CD14-positive monocyte (primary cell): ENCODE results near the gene DPP6. TPM values are rescaled to one million over a fixed set of nuclear protein-coding genes. Genes with fewer than 3 reads are reported as not detected.

Source experiments
- DNase-seq, 3 donors: peaks; one replicate each; pipeline ENCODE4 v3.0.0-alpha.2; 2011 to 2022
- H2AFZ ChIP-seq: 2 replicates; pipeline ENCODE4 v1.6.0; 2012; ENCODE audit warnings: mild to moderate bottlenecking, low read depth, low read length, inconsistent platforms; ENCODE audit not compliant: insufficient read depth, poor library complexity, severe bottlenecking
- H3K27ac ChIP-seq, 2 donors: 1 replicate in 1 of 2; 2 replicates in 1 of 2; pipeline ENCODE4 v1.5.1; 2012 to 2013; ENCODE audit warnings: low read length in 2 of 2, control low read depth in 1 of 2, inconsistent platforms in 1 of 2, low read depth in 1 of 2, mild to moderate bottlenecking in 1 of 2
- H3K27me3 ChIP-seq, 2 donors: one replicate each; pipeline versions ENCODE4 v1.6.0 to v1.6.1; 2011 to 2013; ENCODE audit warnings: low read length in 2 of 2; ENCODE audit not compliant: control insufficient read depth in 2 of 2, insufficient read depth in 2 of 2
- H3K36me3 ChIP-seq, 2 donors: replicated peaks in 1 of 2; 1 replicate in 1 of 2; 2 replicates in 1 of 2; pipeline versions ENCODE4 v1.5.1 to v1.6.1; 2012 to 2013; ENCODE audit warnings: low read length in 2 of 2, control low read depth in 1 of 2, inconsistent platforms in 1 of 2, mild to moderate bottlenecking in 1 of 2; ENCODE audit not compliant: insufficient read depth in 2 of 2, control insufficient read depth in 1 of 2
- H3K4me1 ChIP-seq, 2 donors: 1 replicate in 1 of 2; 2 replicates in 1 of 2; pipeline versions ENCODE4 v1.5.1 to v1.6.1; 2012 to 2013; ENCODE audit warnings: low read length in 2 of 2, control low read depth in 1 of 2, inconsistent platforms in 1 of 2, mild to moderate bottlenecking in 1 of 2, moderate library complexity in 1 of 2; ENCODE audit not compliant: insufficient read depth in 2 of 2, control insufficient read depth in 1 of 2
- H3K4me2 ChIP-seq: replicated peaks from 2 replicates; pipeline ENCODE3; 2012; ENCODE audit warnings: low read length, moderate library complexity, mild to moderate bottlenecking; ENCODE audit not compliant: poor library complexity, severe bottlenecking; ENCODE audit errors: extremely low read depth
- H3K4me3 ChIP-seq, 3 experiments: fragments of 200-600 bp in 1 of 3; sonication (generic) in 1 of 3; replicated peaks in 1 of 3; 1 replicate in 2 of 3; 2 replicates in 1 of 3; pipeline ENCODE4 v1.5.1; 2011 to 2013; ENCODE audit warnings: low read length in 3 of 3, mild to moderate bottlenecking in 3 of 3, control low read depth in 2 of 3, low read depth in 2 of 3, inconsistent platforms in 1 of 3, moderate library complexity in 1 of 3
- H3K79me2 ChIP-seq: 2 replicates; pipeline ENCODE4 v1.6.0; 2012; ENCODE audit warnings: mild to moderate bottlenecking, control low read depth, inconsistent platforms, low read length, moderate library complexity; ENCODE audit not compliant: insufficient read depth
- H3K9ac ChIP-seq: 2 replicates; pipeline ENCODE4 v1.6.0; 2017; ENCODE audit warnings: low read length, mild to moderate bottlenecking; ENCODE audit not compliant: insufficient read depth, poor library complexity, severe bottlenecking
- H3K9me3 ChIP-seq, 2 donors: replicated peaks in 1 of 2; 1 replicate in 1 of 2; 2 replicates in 1 of 2; pipeline versions ENCODE4 v1.5.1 to v1.6.1; 2012 to 2013; ENCODE audit warnings: low read length in 2 of 2, control low read depth in 1 of 2; ENCODE audit not compliant: control insufficient read depth in 1 of 2, insufficient read depth in 1 of 2
- H4K20me1 ChIP-seq: 2 replicates; pipeline ENCODE4 v1.6.0; 2012; ENCODE audit warnings: mild to moderate bottlenecking, low read length, control low read depth, moderate library complexity; ENCODE audit not compliant: insufficient read depth
- H3K27ac Mint-ChIP-seq, 7 donors: one replicate each; pipeline ENCODE4 v1.8.0; 2020; ENCODE audit warnings: mild to moderate bottlenecking in 7 of 7, mixed read lengths in 7 of 7, moderate library complexity in 6 of 7, inconsistent platforms in 2 of 7
- H3K27me3 Mint-ChIP-seq, 3 donors: one replicate each; pipeline ENCODE4 v1.8.0; 2021 to 2022; ENCODE audit warnings: low read depth in 3 of 3, mild to moderate bottlenecking in 3 of 3, mixed read lengths in 3 of 3, moderate library complexity in 3 of 3, inconsistent platforms in 1 of 3
- H3K36me3 Mint-ChIP-seq, 2 donors: one replicate each; pipeline ENCODE4 v1.8.0; 2020; ENCODE audit warnings: mixed read lengths in 2 of 2, inconsistent platforms in 1 of 2, mild to moderate bottlenecking in 1 of 2
- H3K4me1 Mint-ChIP-seq: one replicate; pipeline ENCODE4 v1.8.0; 2020; ENCODE audit warnings: mild to moderate bottlenecking, mixed read lengths
- H3K4me3 Mint-ChIP-seq, 2 donors: one replicate each; pipeline ENCODE4 v1.8.0; 2020; ENCODE audit warnings: mild to moderate bottlenecking in 2 of 2, mixed read lengths in 2 of 2, moderate library complexity in 1 of 2
- H3K9me3 Mint-ChIP-seq, 7 donors: one replicate each; pipeline ENCODE4 v1.8.0; 2020 to 2022; ENCODE audit warnings: mixed read lengths in 7 of 7, mild to moderate bottlenecking in 6 of 7, moderate library complexity in 6 of 7, inconsistent platforms in 2 of 7
- CTCF ChIP-seq: fragments of 200-600 bp; IDR thresholded peaks from one replicate; pipeline ENCODE4 v1.8.0; 2022; ENCODE audit warnings: antibody characterized with exemption, mild to moderate bottlenecking
- WGBS: methylation state at CpG from one replicate; pipeline ENCODE4 v1.1.5; 2013; ENCODE audit warnings: missing lambda C conversion rate; ENCODE audit not compliant: insufficient coverage; 5-methylcytosine and 5-hydroxymethylcytosine counted together
- intact Hi-C, 2 donors: fragments of 100-400 bp; cut with micrococcal nuclease; formaldehyde crosslinking; loops; one replicate each; pipeline versions ENCODE4 v1.15.0 to v1.15.1; 2023
- polyA plus RNA-seq, 3 donors: library from polyadenylated mRNA; depleted of rRNA in 1 of 3; unstranded in 2 of 3; stranded (reverse) in 1 of 3; fragments of 300-500 nt in 2 of 3; fragments of >200 nt in 1 of 3; fragmentation: Illumina TruSeq in 2 of 3; gene quantifications; 1 replicate in 2 of 3; 2 replicates in 1 of 3; pipeline ENCODE4 v1.2.3, GENCODE V29; 2012 to 2021

DPP6 gene
- polyA plus RNA-seq, 3 donors, result not detected

GRCh38 chr7:154394804-154395203, 342.6 kb downstream of the DPP6 start:
- TF ChIP-seq CTCF, result no peak
- Histone ChIP-seq H3K79me2 (no peaks in the 10 kb centered on the region), H4K20me1 (no peaks in the 10 kb centered on the region), H3K27me3 (no peaks in the 10 kb centered on the region), H3K9ac (no peak overlapping the region), H3K36me3 (no peaks in the 10 kb centered on the region), H3K4me1 (no peaks in the 10 kb centered on the region), H3K27ac (no peak overlapping the region), H3K9me3 (peaks cover 16 to 32% of the 10 kb centered on the region in 2 donors), H3K4me2 (no peak overlapping the region), H2AFZ (no peak overlapping the region), H3K4me3 (no peak overlapping the region)
- Mint-ChIP-seq H3K27me3 (no peaks in the 10 kb centered on the region), H3K4me3 (no peak overlapping the region), H3K27ac (no peak overlapping the region), H3K4me1 (no peaks in the 10 kb centered on the region), H3K36me3 (no peaks in the 10 kb centered on the region), H3K9me3 (peaks cover 3 to 37% (median 17%) of the 10 kb centered on the region in 7 donors)
- whole genome bisulfite sequencing, result no CpG with 5 or more reads among the region's 2 CpGs
- intact Hi-C loops, result no loop called here
- no peak for DNase-seq

- Mint-ChIP-seq H3K4me3 (no peak overlapping the region), H3K36me3 (no peaks in the 10 kb centered on the region), H3K27me3 (peaks cover 0 to 2% (median 0%) of the 10 kb centered on the region in 3 donors), H3K9me3 (peaks cover 0 to 11% (median 7%) of the 10 kb centered on the region in 7 donors), H3K4me1 (no peaks in the 10 kb centered on the region), H3K27ac (no peak overlapping the region)
- no peak overlapping the region for H3K27ac ChIP-seq
- H2AFZ ChIP-seq, result no peak overlapping the region
- H3K36me3 ChIP-seq, result no peaks in the 10 kb centered on the region
- H3K9me3 ChIP-seq, result peaks cover 8 to 12% of the 10 kb centered on the region in 2 donors
- H3K4me1 ChIP-seq, result no peaks in the 10 kb centered on the region
- H3K4me2 ChIP-seq, result no peak overlapping the region
- intact Hi-C loops, result no loop called here
- H3K4me3 ChIP-seq, result no peak overlapping the region
- H3K79me2 ChIP-seq, result no peaks in the 10 kb centered on the region
- no peak for DNase-seq
- WGBS, result 86% methylated on average over 8 of the region's 8 CpGs
- no peak for TF ChIP-seq CTCF
- no peaks in the 10 kb centered on the region for H4K20me1 ChIP-seq
- no peak overlapping the region for H3K9ac ChIP-seq
- no peaks in the 10 kb centered on the region for H3K27me3 ChIP-seq
These were observed 354.1 kb downstream of the DPP6 start for GRCh38 chr7:154406312-154406711.
